ENCODE data around the gene NTN3. TPM values are rescaled to one million over a fixed set of nuclear protein-coding genes. Genes with fewer than 3 reads are reported as not detected.

Gene NTN3
- total RNA-seq, 1 donor from 2014 or later, result 0.23 TPM

DNA sequence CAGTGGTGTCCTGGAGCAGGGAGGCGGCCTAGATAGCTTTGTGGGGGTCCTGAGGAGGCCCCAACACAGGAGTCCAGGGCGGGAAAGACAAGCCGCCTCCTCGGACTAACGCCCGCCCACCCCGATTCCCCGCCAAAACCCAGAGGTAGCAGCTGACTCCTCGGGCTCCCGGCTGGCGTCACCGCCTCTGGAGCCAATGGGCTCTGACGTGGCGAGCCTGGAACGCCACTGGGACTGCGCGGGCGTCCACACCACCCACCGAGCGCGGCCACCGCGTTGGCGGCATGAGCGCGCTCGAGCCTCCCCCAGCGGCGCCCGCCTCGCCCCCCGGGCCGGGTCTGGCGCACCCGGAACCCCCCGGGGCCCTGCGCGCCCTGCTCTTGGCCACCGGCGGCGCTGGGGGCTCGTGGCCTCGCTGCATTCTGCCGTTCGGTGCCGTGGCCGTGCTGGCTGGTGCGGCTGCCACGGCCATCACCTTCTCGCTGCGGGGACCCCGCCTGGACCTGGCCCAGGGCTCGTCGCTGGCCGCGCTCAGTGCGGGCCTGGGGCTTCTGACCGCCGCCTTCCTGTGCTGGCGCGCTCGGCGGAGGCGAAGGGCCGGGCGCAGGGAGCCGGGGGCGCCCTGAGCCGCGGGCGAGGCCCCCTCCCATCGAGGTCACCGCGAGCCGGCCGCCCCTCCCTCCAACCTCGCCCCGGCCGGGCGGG, 3.4 kb upstream of the NTN3 start:
- no peak for TF ChIP-seq CTCF (conservative IDR thresholded peaks at IDR 0.05; ENCODE audit: low read depth, low read length)
- DNase-seq (ENCODE audit: low read depth), result no peak
- peak overlapping the region; percentile 49 for H3K4me3 ChIP-seq (ENCODE audit: low read depth, low read length)

DNA sequence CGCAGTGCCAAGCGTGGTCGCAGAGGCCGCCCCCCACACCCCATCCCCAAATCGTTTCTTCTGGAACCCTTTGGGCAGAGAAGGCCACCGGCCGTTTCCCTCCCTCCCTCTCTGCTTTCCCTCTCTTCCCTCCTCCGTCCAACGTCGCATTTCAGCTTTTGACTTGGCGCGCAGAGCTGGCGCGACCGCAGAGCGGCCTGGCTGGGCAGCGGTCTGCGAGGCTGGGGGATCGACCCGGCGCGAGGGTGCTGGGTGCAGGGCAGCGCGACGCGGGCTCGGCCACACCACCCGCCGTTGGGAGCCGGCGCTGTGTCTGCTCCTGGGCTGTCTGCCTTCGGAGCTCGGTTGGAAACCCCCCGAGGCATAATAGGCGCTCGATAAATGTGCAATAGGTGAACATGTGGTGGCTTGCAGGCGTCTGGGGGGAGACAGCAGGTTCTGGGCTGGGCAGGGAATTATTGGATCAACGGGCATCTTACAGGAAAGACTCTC, 2.8 kb upstream of the NTN3 start:
- DNase-seq (ENCODE audit: low read depth), result no peak
- peak overlapping the region; percentile 49 for H3K4me3 ChIP-seq (ENCODE audit: low read depth, low read length)
- no peak for TF ChIP-seq CTCF (conservative IDR thresholded peaks at IDR 0.05; ENCODE audit: low read depth, low read length)

DNA sequence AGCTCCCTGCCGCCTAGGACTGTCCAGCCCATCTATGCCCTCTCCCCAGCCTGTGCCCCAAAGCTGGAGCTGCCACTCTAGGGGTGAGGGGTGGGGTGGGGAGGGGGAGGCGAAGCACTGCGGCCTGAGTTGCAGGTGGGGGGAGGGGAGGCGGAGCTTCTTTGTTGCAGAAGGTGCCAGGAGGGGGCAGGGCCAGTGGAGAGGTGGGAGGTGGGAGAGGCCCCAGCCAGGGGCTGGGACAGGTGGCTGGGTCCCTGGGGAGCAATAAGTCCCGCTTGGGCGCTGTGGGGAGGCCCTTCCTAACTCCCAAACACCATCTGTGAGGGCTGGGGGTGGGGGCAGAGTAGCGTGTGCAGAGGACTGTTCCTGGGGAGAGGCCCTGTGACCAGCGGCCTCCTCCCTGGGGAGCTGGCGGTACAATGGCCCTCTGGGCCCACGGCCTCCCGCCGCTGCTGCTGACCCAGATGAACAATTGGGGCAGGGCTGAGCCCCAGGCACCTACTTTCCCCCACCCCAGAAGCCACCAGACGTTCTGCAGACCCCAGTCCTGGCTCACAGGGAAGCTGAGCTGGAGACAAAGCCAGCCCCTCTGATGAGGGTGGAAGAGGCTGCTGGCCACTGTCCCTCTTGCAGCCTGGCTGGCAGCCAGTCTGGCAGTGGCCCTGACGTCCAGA, 2.2 kb upstream of the NTN3 start:
- peak overlapping the region; percentile 49 for H3K4me3 ChIP-seq (ENCODE audit: low read depth, low read length)
- no peak for TF ChIP-seq CTCF (conservative IDR thresholded peaks at IDR 0.05; ENCODE audit: low read depth, low read length)
- DNase-seq (ENCODE audit: low read depth), result no peak

- TF ChIP-seq CTCF (conservative IDR thresholded peaks at IDR 0.05; ENCODE audit: low read depth, low read length), result no peak
- H3K4me3 ChIP-seq (ENCODE audit: low read depth, low read length), result no peak overlapping the region
- no peak for DNase-seq (ENCODE audit: low read depth)
Observed at GRCh38 chr16:2469399-2470233, 1.5 kb upstream of the NTN3 start.

GRCh38 chr16:2470234-2470601, 879 bp upstream of the NTN3 start:
- H3K4me3 ChIP-seq (ENCODE audit: low read depth, low read length), result no peak overlapping the region
- no peak for DNase-seq (ENCODE audit: low read depth)
- no peak for TF ChIP-seq CTCF (conservative IDR thresholded peaks at IDR 0.05; ENCODE audit: low read depth, low read length)

DNA sequence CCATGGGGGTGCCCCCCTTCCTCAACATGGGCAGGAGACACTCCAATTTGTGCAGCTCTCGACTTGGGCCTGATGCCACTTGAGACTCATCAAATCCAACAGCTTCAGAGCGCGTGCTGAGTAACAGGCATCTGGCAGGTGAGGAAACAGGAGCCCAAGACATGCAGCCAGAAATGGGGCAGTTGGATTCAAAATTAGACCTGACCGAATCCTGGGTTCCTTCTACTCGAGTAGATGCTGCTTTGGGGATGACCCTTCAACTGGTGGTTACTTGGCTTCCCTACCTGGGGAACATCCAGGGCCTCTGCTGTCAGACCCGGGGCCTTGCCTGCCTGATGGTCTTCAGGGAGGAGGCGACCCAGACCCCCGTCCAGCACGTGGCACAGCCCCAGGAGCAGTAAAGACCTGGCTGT, 488 bp upstream of the NTN3 start:
- DNase-seq (ENCODE audit: low read depth), result no peak
- TF ChIP-seq CTCF (conservative IDR thresholded peaks at IDR 0.05; ENCODE audit: low read depth, low read length), result no peak
- H3K4me3 ChIP-seq (ENCODE audit: low read depth, low read length), result no peak overlapping the region
